Stimulated activated CD4-positive, alpha-beta T cell treated with anti-CD3 and anti-CD28 coated beads, Interleukin-1b, Interleukin-23, amount 100 ng/mL, for 48 hours (primary cell): ENCODE data around the gene PLXNA4.

Experiments used
- DNase-seq: peaks from one replicate; pipeline ENCODE4 v3.0.0-alpha.2; 2020

PLXNA4 gene

DNA sequence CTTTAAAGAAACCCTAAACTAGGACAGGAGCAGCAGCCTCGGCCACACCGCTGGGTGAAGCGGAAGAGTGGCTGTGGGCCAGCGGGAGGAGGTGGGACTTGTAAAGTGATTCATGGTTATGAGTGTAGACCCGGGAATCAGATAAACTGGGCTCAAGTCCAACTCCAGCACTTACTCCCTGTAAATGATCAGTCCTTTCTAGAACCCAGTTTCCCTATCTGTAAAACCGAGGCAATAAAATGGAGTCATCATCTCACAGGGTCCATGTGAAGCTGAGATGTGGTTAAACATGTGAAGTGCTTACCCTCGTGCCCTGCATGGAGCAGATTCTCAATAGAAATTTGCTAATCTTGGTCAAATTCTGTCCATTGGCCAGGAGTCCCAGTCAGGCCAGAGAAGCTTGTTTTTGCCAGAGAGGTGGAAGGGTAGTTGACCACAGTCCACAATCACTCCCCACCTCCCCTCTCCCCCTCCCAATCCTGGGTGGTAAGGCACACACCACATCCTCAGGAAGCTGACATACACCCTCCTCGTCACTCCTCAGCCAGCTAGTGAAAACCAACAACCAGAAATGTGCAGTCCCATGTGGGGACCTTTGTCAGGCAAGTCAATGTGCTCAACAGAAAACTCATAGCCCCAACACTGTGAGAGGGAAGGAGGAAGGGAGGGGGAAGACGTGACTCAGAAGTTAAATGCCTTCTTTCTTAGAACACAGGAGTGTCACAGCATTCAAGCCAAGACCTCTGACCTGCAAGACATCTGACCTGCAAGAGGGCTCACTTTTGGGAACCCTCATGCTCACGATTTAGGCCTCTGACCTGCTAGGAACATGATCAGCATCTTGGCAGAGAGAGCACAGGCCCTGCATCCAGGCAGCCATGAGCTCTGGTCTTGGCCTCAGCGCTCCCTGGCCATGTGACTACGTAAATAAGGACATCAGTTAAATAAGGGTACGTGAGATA lies 145.1 kb downstream of the PLXNA4 start:
- DNase-seq, result peak; percentile 34

DNA sequence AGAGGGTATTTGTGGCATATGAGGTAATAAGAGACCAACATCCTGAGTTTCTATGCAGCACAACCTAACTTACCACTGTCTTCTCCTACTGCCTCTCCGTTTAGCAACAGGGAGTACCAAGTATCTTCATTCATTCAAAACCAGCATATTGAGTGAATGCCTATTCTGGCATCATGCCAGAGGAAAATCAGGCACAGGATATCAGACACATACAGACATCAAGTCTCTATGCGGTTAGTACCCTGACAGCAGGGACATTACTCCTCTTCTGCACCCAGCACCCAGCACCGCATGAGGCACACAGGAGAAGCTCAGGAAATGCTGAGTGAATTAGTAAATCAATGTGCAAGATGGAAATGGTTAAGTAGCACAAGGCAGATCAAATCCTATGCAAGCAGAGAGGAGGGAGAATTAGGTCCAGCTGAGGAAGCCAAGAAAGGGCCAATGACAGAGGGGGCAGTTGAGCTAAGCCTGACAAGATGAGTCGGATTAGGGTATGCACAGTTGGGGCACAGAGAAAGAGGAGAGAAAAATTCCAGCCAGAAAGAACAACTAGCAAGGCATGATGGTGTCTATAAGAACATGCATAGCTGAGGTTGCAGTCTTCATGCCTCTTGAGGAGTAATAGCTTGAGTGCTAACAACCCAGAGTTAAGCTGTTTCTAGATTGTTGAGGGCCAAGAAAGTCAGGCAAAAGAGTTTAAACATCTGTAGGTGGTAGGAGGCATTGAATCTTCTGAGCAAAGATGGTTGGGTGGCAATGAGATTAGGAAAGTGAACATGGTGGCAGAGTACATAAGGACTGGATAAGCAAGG lies 146.0 kb downstream of the PLXNA4 start:
- no peak for DNase-seq

DNA sequence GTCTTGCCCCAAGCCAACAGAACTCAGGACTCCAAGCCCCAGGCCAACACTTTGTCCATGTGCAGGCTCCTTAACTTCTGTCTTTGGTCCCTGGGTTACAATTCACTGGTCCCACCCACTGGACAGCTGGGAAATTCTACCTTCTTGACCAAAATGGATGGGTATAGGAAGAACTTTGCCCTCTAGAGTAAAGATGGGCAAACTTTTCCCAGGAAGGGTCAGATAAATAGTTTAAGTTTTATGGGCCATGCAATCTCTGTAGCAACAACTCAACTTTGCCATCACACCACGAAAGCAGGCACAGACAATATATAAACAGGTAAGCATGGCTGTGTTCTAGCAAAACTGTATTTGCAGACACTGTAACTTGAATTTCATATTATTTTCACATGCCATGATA lies 147.1 kb downstream of the PLXNA4 start:
- DNase-seq, result no peak

DNA sequence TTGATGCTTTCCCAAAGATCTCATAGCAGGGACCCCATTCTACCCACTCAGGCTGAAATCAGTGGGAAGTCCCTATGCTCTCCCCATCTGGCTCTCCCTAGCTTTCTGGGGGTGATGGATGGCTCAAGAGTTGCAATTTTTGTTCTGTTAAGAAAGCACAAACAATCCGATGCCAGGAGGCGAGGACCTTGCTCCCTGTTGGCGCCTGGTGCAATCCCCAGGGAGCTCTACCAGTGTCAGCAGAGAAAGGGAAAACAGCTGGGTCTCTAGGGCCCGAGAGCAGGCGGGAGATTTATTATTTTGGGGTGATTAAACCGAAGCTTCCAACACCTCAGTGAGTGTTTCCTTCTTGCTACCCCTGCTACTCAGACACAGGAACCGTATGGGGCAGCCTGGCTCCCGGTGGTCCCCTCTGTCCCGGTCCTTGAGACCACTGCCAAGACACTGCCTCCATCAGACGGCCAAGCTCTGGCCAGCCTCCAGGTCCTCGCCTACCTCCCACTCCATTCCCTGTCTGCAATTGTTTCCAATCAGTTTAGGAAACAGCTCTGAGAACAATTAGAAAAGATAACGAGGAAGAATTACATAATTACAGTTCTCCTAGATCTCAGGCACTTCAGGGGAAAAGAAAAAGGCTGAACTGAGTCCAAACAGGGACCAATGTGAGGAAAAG lies 147.9 kb downstream of the PLXNA4 start:
- DNase-seq, result no peak

DNA sequence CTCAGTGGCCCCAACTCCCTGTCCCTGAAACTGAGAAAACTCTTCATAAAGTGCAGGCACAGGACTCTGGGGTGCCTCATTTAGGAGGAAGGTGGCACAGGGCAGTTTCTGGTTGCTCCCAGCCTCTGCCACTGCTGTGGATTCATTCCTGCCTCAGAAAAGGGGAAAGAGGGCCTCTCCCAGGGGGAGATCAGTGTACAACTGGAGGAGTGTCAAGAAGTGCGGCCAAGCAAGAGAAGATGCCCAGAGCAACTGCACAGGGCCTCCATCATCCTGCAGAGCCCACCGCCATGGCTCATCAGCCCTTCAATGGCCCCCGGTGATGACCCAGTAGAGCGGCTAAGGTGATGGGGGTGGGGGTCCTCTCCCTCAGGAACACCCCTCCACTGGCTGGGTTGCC lies 150.3 kb downstream of the PLXNA4 start:
- no peak for DNase-seq

DNA sequence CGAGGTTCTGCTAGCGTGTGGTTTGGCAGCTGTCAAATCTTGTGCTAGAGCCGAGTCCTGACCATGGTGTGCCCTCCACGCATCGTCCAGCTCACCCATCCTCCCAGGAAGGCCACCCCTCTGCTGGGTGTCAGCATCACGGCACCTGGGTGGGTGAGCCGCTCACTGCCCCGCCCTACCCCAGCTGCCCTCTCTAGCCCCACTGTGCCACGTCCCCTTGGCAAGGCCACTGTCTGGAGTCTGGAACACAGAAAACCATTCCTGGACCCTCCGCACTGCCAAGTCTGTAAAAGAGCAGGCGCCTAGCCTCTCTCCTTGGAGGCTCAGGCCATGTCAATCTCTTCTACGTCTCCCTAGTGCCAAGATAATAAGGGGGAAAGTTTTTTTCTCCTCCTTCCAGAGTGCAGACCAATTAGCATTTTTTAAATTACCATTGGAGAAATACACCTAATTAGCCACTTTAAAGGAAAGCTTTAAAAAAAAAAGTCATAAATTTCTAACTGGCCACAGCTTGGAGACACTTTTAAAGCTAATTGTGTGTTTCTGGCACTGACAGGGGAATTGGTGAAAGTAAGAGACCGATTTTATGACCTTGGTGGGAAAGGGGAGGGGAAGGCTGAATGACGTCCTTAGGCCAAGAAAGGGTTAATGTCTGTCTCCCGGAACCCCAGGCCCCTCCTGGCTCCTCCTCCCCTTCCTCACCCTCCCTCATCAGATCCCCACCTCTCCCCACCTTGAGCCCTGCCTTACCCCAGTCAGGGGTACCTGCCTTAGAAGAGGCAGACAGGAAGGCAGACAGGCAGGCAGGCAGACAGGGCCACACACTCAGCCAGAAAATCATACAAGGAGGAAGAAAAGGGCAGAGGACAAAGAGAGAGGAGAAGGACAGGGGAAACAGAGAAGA lies 151.2 kb downstream of the PLXNA4 start:
- no peak for DNase-seq

DNA sequence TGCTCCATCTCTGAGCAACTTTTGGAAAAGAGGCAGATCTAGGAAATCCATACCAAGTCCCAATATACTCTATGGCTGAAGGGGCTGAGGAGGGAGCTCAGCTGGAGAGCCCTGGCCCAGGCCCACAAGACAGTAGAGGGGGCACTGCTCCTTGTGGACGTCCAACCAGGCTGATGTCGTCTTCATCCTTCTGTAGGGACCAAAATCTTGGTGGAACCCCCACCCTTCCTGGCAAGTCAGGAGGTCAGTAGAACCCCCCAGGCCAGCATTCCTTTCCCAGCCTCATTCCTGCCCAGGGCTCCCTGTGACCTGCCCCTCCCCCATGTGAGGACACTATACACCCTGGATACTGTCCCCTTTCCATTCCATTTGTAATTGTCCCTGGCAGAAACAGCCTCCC lies 152.0 kb downstream of the PLXNA4 start:
- no peak for DNase-seq

DNA sequence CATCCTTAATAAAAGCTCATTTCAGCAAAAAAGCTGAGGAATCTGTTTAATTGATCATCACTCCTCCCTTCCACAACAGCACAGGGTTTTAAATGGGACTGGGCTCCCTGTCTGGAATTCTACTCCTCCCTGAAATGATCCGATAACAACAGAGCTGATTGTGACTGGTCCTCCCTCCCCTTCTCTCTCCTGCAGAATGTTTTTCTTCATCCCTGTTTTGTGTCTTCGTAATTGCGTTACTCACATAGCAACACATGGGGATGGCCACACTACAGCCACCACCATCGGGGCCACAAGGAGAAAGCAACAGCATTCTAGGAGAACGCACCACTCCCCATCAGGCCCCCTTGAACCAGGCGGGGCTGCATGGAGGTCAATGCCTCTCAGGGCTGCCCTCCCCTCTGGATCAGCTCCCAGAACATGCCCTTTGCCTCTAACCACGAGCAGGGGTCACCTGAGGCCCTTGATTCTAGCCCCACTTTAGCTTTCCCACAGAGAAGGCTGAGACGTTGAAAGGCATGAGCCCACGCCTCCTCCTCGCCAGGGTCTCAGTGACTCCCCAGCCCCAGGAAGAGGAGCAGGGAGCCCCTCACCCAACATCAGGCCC lies 152.6 kb downstream of the PLXNA4 start:
- no peak for DNase-seq

DNA sequence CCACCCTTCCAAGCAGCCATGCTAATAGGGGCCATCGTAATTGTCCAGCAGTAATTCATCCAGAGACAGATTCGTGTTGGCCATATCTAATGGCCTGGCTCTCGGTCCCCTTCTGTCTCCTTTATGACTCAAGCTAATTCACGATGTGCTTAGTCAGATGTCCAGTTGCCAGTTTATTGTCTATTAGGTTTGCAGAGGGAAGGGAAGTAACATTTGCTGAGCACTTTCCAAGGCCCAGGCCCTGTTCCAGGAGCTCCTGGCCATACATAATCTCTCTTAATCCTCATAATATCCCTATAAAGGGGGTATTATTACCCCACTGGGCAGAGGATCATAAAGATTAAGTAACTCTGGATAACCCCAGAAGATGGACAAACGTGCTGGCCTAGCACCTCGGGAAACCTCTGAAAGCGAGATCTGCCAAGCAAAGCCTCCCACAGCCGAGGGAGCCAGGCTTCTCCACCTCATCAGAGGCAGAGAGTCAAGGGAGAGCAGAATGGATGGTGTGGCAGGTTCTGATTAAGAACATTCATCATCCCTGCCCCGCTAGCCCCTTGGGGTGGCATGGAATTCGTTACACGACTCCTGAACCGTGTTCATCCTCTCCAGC lies 153.7 kb downstream of the PLXNA4 start:
- no peak for DNase-seq

DNA sequence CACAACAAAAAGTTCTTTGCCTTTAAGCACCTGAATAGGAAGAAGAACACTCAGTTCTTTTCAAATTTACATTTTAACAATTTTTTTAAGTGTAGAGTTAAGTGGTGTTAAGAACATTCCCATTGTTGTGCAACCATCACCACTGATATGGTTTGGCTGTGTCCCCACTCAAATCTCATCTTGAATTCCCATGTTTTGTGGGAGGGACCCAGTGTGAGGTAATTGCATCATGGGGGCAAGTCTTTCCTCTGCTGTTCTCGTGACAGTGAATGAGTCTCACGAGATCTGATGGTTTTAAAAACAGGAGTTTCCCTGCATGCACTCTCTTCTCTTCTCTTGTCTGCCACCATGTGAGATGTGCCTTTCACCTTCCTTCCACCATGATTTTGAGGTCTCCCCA lies 155.7 kb downstream of the PLXNA4 start:
- no peak for DNase-seq

DNA sequence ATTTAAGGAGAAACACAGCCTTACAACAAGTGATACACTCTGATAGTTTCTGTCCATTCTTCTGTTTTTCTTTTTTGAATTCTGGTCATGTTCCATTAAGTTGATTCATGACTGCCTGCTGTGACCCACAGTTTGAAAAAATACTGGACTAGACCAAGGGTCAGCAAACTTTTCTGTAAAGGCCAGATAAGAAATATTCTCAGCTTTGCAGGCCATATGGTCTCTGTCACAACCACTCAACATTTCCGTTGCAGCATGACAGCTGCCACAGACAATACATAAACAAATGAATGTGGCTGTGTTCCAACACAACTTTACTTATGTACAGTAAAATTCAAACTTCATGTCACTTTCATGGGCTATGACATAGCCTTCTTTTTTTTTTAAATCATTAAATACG lies 156.7 kb downstream of the PLXNA4 start:
- DNase-seq, result no peak

DNA sequence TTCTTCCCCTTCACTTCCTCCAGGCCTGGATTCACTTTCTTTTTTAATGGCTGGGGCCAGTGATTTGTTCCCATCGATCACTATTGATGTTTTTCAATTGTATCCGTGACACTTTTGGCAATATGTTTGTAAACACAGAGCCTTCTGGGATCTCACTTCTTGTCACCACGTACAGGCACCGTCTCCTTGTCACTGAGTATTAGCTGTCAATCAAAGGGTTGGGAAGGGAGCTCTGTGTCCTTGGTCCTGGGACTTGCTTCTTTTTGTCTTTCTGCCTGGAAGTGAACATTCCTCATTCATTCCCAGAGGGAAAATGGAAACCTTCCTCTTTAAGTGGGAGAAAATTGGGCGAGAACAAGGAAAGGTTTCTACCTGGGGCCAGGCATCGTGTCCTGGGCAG lies 157.4 kb downstream of the PLXNA4 start:
- no peak for DNase-seq

DNA sequence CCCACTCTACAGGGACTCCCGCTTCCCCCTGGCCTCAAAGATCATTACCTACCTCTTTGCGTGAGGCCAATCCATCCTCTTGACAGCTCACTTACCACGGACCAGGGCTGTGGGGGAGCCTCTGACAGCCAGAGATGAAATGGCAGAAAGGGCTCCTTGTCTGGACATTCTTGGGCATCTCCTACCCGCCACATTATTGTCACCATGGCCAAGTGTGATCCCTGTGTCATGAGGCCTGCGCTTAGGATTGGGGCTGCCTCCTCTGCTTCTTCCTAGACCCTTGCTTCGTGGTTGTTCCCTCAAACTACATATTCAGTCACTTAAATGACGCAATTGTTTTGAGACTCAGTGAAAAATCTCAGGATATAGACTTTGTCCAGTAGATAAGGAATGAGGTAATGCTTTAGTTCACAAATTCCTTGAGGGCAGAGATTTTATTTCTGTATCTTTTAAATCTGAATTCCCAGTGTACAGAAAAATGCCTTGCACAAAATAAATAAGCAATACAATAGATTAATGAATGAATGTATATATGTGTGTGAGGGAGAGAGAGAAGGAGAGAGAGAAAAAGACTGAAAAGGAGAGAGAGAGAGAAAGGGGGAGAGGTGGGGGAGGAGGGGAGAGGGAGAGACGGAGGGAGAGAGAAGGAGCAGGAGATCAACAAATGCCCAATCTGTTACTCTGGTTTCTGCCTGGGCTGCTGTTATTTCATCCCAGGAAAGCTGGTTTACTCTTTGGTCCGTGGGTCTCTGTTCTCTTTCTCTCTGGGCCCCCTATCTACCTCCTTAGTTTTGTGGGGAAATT lies 159.0 kb downstream of the PLXNA4 start:
- DNase-seq, result no peak

DNA sequence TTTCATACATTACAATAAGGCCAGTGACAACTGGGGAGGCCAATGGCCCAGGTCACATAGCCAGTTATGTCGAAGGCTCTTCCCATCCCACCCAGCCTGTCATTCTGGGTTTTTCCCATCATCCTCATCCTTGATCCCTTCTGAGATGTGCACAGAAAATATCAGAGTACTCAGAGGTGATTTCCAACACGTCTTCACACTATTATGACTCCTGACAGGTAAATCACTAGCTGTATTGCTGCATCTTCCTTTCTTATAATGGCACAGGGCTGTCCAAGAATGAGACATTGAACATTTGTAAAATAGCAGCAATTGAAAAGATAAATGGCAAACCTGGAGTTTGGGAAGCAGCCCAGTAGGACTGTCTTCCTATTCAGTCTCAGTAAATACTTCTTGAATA lies 159.9 kb downstream of the PLXNA4 start:
- DNase-seq, result no peak

DNA sequence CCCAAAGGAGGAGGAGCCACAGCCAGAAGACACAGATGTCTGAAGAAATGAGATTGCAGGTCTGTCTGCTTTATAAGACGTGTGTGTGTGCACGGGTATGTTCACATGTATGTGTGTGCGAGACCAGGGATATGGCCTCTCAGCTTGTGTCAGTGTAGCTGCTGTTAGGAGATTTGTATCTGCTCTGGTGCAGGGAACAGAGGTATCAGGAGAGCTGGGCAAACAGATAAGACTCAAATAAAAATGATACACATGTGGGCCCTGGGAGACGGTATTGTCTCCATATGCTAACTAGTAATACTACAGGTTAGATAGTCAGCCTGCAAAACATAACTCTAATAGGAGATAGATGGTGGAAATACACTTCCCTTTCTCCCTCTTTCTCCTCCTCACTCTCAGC lies 161.0 kb downstream of the PLXNA4 start:
- no peak for DNase-seq

DNA sequence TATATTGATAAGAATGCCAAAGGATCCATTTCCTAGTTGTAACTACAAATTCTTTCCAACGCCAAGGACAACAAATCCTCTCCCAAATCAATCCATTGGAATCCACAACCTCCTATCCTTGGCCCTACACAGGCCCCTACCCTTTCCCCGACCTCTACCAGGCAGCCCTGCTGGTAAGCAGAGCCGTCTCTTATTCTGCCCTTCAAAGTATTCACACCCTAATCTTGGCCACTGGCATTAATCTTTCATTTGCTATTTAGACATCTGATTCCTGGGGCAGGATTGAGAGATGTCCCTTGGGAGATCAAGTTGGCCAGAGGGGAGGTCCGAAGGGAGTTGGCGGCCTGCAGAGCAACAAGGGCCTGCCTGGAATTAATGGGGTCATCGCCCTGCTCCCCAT lies 161.4 kb downstream of the PLXNA4 start:
- no peak for DNase-seq

DNA sequence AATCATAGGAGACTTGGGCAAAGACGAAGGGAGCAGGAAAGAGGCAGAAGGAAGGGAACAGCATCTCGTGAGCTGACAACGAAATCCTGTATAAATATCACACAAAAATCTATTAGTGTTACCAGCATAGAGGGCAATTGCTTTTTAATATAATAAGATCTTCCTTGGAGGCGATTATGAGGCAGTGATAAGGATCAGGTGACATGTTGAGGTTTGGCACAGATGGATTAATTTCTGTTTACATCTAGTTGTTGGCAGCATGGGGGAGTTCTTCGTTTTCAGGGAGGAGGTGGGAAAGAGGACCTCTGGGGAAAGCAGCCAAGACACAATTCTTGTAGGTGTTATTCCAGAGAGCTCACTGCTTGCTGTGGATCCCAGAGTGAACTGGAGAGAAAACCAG lies 163.8 kb downstream of the PLXNA4 start:
- no peak for DNase-seq

DNA sequence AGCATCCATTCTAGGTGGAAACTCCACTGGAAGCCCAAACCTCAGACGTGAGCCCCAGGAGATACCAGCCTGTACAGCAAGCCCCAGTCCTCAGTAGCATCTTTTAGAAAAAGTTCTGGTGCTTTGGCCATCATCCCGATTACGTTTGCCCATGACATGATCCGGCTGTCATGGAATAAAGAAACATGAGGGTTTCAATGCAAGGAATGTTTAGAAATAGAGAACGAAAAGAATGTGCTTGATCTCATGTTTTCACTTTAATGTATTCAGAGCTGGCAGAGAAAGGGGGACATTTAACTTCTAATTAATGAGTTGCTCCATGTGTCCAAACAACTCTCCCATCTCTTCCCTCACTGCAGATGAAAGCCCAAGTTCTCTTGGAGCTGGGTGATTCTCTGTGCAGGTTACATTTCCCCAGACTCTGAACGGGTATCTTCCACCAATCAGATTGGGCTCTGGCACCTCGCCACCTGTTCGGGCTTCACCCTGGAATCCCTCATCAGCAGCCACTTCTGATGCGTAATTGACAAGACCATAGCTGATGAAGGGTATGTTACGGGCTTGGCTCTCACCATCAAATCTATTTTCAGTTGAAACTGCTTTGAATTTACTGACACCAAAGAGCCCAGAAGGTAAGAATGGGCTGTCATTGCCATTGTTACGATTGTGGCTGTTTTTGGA lies 165.3 kb downstream of the PLXNA4 start:
- DNase-seq, result no peak

DNA sequence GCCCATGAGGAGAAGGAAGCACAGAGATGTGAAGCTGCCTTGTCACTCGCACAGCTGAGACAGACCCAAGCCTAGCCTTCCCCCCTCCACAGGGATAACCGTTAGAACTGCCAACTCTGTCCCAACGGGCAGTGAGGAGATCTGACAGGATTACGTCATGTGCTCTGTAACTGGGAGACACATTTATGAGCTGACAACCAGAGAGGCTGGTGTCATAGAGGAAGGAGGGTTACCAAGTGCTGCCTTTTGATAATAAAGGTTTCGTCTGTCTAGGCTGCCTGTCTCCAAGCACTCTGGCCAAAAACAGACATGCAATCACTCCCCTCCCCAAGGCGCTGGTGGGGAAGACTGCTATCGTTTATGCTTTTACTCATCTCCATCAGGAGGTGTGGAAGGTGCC lies 165.9 kb downstream of the PLXNA4 start:
- no peak for DNase-seq

DNA sequence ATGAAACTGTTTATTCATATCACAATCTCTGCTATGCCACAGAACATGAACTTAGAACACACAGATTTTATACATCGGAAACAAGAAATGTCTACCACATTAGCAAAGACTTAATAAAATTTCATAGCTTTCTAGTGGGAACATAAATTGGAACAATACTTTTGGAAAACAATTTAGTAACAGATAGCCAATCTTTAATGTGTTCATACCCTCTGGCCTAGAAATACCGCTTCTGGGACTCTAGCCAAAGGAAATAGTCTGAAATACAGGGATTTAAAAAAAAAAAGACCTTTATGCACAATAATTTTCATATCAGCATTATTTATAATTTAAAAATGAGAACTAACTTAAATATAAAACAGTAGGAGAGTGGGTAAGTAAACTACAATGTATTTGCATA lies 168.5 kb downstream of the PLXNA4 start:
- DNase-seq, result no peak
